ENCODE results near the gene S100G. TPM values are rescaled to one million over a fixed set of nuclear protein-coding genes. Genes with fewer than 3 reads are reported as not detected.
A peak's percentile ranks its signal among the peaks of the same experiment; 100 is the strongest.
"Not testable (repeated sequence)": the region's sequence is repeated elsewhere in the genome, so short reads cannot be mapped to it uniquely, and the experiment has no call there.

The S100G gene
- not detected for total RNA-seq
- long read RNA-seq, result 0 reads

- DNase-seq (no peak), ATAC-seq (no peak)
- intact Hi-C loops (cut with micrococcal nuclease), result no loop called here
These were observed at the start of gene S100G for GRCh38 chrX:16649858-16650257. S100G (plus strand) TSS chrX:16650158; CDS start chrX:16651007, 849 bp downstream.

GRCh38 chrX:16601885-16602284, 48.1 kb upstream of the S100G start:
- intact Hi-C loops (cut with micrococcal nuclease), result no loop called here
- no peak for DNase-seq
- ATAC-seq, result no peak

- ATAC-seq; intact Hi-C loops (cut with micrococcal nuclease); DNase-seq: not testable (repeated sequence)
These were observed 46.7 kb upstream of the S100G start for GRCh38 chrX:16603235-16603634.

GRCh38 chrX:16603822-16604221, 46.1 kb upstream of the S100G start:
- intact Hi-C loops (cut with micrococcal nuclease), result no loop called here
- ATAC-seq, result no peak
- DNase-seq, result no peak

GRCh38 chrX:16604337-16604736, 45.6 kb upstream of the S100G start:
- intact Hi-C loops (cut with micrococcal nuclease), result no loop called here
- peak; percentile 55 for ATAC-seq
- DNase-seq, result no peak

- peak; percentile 61 for ATAC-seq
- no peak for DNase-seq
- intact Hi-C loops (cut with micrococcal nuclease), result no loop called here
These were observed 43.7 kb upstream of the S100G start for GRCh38 chrX:16606142-16606720.

- ATAC-seq (no peak), DNase-seq (no peak)
- intact Hi-C loops (cut with micrococcal nuclease), result no loop called here
These were observed 39.8 kb upstream of the S100G start for GRCh38 chrX:16610121-16610621.

GRCh38 chrX:16610654-16611053, 39.3 kb upstream of the S100G start:
- intact Hi-C loops (cut with micrococcal nuclease); ATAC-seq: not testable (repeated sequence)

GRCh38 chrX:16612257-16612897, 37.6 kb upstream of the S100G start:
- ATAC-seq, result no peak
- no peak for DNase-seq
- intact Hi-C loops (cut with micrococcal nuclease), result no loop called here

More at GRCh38 chrX:16610654-16611053, 39.3 kb upstream of the S100G start:
- not testable (repeated sequence) for DNase-seq

- no peak for DNase-seq
- intact Hi-C loops (cut with micrococcal nuclease), result no loop called here
- ATAC-seq, result no peak
These were observed 32.6 kb upstream of the S100G start for GRCh38 chrX:16617382-16617781.

- DNase-seq (no peak), ATAC-seq (no peak)
- intact Hi-C loops (cut with micrococcal nuclease), result no loop called here
These were observed 31.5 kb upstream of the S100G start for GRCh38 chrX:16618422-16618821.

- intact Hi-C loops (cut with micrococcal nuclease), result no loop called here
- no peak for ATAC-seq
- no peak for DNase-seq
These were observed 30.9 kb upstream of the S100G start for GRCh38 chrX:16619024-16619423.

- intact Hi-C loops (cut with micrococcal nuclease); ATAC-seq; DNase-seq: not testable (repeated sequence)
These were observed 21.4 kb upstream of the S100G start for GRCh38 chrX:16628511-16628910.

- ATAC-seq, result no peak
- intact Hi-C loops (cut with micrococcal nuclease), result no loop called here
- no peak for DNase-seq
These were observed 20.9 kb upstream of the S100G start for GRCh38 chrX:16628946-16629595.

- ATAC-seq (no peak), DNase-seq (no peak)
- intact Hi-C loops (cut with micrococcal nuclease), result no loop called here
These were observed 20.0 kb upstream of the S100G start for GRCh38 chrX:16629909-16630308.

GRCh38 chrX:16633754-16634153, 16.2 kb upstream of the S100G start:
- ATAC-seq (no peak), DNase-seq (no peak)
- intact Hi-C loops (cut with micrococcal nuclease), result no loop called here

- no peak for DNase-seq
- ATAC-seq, result no peak
- intact Hi-C loops (cut with micrococcal nuclease), result no loop called here
These were observed 14.9 kb upstream of the S100G start for GRCh38 chrX:16635040-16635439.

- ATAC-seq (no peak), DNase-seq (no peak)
- intact Hi-C loops (cut with micrococcal nuclease), result no loop called here
These were observed 14.4 kb upstream of the S100G start for GRCh38 chrX:16635596-16635995.

- DNase-seq (no peak), ATAC-seq (no peak)
- intact Hi-C loops (cut with micrococcal nuclease), result no loop called here
These were observed 11.4 kb upstream of the S100G start for GRCh38 chrX:16638533-16638932.

GRCh38 chrX:16639966-16640365, 10.0 kb upstream of the S100G start:
- DNase-seq (no peak), ATAC-seq (no peak)
- intact Hi-C loops (cut with micrococcal nuclease), result no loop called here
